Activated gamma-delta T cell treated with anti-CD3 and anti-CD28 coated beads, Interleukin-2, amount 50 U/mL, for 16 hours (primary cell): ENCODE results near the gene OBI1.

Experiments used
- DNase-seq: peaks from one replicate; pipeline ENCODE4 v3.0.0-alpha.2; 2020; ENCODE audit warnings: low read depth

The OBI1 gene

DNA sequence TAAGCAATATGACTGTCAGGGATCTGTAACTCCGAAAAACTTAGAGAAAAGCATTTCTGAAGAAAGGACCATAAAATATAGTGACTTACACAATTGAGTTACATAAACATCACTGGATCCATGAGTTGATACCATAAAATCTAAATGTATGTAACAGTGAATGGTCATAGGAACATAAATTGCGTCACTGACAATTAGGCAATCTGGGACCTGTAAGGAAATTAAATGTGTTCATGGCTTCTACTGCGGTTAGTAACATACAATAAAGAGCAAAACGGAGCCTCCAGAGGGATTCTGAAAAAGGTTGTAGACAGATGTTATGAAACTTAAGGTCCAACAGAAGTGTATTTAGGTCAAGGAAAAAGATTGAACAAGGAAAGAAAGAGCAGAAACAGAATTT is 82.7 kb downstream of the OBI1 start:
- no peak for DNase-seq

DNA sequence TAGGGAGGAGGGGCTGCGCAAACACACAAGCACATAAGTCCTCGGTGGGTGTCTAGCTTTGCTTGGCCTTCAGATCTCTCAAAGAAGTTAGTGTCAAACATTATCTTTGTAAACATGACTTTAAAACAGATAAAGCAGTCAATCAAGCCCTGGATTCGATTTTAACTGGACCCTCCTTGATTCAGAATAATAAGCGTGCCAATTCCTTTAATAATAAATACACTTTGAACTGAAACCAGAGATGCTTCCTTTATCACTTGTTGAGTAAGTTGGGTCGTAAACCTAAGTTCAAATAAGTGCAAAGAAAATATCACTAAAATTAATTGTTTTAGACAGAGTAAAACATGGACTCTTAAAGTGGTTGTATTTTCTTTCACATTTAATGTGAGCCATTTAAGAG is 86.5 kb downstream of the OBI1 start:
- no peak for DNase-seq

DNA sequence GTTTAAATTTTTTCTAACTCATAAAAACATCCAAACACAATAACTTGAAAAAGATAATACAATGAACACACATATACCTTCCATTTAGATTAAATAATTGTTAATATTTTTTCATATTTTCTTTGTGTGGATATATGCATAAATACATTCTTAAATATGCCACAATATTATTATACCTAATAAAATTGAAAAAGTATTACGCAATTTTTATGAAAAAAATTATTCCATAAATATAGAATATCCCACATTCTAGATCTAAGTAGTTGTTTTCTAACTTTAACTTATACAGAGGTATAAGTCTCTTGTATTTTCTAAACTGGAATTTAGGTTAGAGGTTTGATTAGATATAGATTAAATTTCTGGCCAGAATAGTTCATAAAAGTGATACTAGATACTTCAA is 89.9 kb downstream of the OBI1 start:
- no peak for DNase-seq

DNA sequence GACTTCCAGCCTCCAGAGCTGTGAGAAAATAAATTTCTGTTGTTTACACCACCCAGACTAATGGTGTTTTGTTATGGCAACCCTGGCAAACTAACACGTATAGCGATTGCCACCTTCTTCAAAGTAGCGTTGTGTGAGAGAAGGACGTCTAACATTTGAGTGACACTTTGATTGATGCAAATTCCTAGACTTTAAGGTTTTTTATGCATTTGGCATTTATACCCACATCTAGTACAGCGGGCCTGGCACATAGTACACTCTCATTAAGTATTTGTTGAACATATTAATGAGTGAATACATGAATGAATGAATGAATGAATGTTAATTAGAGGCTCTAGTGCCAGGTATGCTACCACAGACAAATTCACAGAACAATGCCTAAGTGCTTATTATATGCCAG is 92.3 kb downstream of the OBI1 start:
- DNase-seq, result no peak
